Measurements from ENCODE around the gene COL24A1. TPM values are rescaled to one million over a fixed set of nuclear protein-coding genes. Genes with fewer than 3 reads are reported as not detected.
A peak's percentile ranks its signal among the peaks of the same experiment; 100 is the strongest.
"Not testable (repeated sequence)": the region's sequence is repeated elsewhere in the genome, so short reads cannot be mapped to it uniquely, and the experiment has no call there.

COL24A1 gene
- total RNA-seq, 8 experiments from 2014 or later, result 0.37 to 4.3 (median 0.86) TPM

DNA sequence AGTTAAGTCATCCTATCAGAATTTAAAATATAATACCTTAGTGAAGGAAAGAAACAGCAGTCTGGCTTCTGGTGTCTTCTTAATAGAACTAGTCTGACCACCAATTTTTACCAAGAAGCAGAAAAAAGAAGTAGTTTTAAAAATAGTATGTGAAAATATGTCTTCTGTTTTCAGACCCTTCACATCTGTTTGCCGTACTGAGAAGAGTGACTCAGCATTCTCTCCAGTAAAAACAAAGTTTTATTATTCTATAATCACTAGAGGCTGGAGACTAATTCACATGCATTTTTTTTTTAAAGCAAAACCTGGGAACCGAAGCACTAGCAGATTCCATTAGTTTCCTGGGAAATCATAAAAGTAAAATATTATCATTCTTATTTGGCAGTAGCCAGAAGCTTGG, 163.8 kb downstream of the COL24A1 start:
- ATAC-seq (replicated peaks in 6 of 8), result peak in 3 of 8 experiments; percentile 52 to 79 (median 72)
- WGBS, 10 experiments, result 0 to 76% (median 50%) methylated on average over 1 to 2 of the region's 2 CpGs; no CpG with 5 or more reads in 1 of the 10 experiments
- no peak overlapping the region for H3K27ac ChIP-seq
- peaks cover 0 to 4% of the 10 kb centered on the region in 2 donors for H3K4me1 ChIP-seq (replicated peaks in 1 of 2)
- H3K4me3 ChIP-seq, result no peak overlapping the region
- in situ Hi-C loops (cut with MboI; ENCODE audit: low pct_unique_long_range_greater_than_20kb in 2 of 9, low sequenced_read_pairs in 9 of 9, unreplicated experiment in 9 of 9), result no loop called here

DNA sequence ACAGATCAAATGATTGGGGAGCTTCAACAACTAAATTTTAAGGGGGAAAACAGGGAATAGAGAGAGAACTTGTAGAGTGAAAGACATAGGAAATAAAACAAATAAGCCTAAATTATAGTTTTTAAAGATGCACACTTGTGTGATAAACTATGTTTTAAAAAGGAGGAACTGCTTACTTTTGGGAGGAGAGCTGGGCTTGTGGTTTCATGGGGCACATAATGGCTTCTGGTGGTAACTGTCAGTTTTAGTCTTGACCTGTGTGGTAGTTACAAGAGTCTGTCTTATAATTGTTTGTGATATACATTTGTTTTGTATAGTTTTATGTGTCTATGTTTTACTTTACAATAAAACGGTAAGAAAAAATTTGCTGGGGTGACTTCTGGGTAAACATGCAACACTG, 165.3 kb downstream of the COL24A1 start:
- no peak overlapping the region for H3K4me3 ChIP-seq
- 80 to 100% (median 89%) methylated on average over 1 of the region's 1 CpG; no CpG with 5 or more reads in 1 of the 10 experiments for WGBS, 10 experiments
- H3K27ac ChIP-seq, result no peak overlapping the region
- peaks cover 0 to 4% of the 10 kb centered on the region in 2 donors for H3K4me1 ChIP-seq (replicated peaks in 1 of 2)
- no peak for ATAC-seq (replicated peaks in 6 of 8)
- in situ Hi-C loops (cut with MboI; ENCODE audit: low pct_unique_long_range_greater_than_20kb in 2 of 9, low sequenced_read_pairs in 9 of 9, unreplicated experiment in 9 of 9), result no loop called here

DNA sequence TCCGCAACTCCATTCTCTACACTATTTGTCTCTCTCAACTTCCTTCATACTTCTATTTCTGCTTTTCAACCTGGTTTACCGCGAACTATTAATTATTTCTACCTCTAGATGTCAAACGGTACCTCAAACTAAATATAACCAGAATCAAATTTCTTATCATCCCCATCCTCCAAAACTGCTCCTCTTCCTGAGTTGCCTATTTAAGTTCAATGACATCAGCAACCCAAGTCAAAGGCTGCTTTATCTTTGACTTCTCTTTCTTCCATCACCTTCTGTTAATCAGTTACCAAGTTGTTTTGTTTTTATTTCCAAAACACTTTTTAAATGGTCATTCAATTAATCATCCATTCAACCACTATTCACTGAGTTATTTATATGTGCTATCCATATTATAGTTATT, 171.9 kb downstream of the COL24A1 start:
- Histone ChIP-seq H3K4me3 (no peak overlapping the region), H3K4me1 (replicated peaks in 1 of 2) (no peaks in the 10 kb centered on the region), H3K27ac (no peak overlapping the region)
- ATAC-seq (replicated peaks in 6 of 8), result no peak
- 71 to 96% (median 89%) methylated on average over 1 to 4 of the region's 4 CpGs; no CpG with 5 or more reads in 1 of the 10 experiments for WGBS, 10 experiments
- in situ Hi-C loops (cut with MboI; ENCODE audit: low pct_unique_long_range_greater_than_20kb in 2 of 9, low sequenced_read_pairs in 9 of 9, unreplicated experiment in 9 of 9), result no loop called here

GRCh38 chr1:85983316-85983715, 173.3 kb downstream of the COL24A1 start:
- ATAC-seq (replicated peaks in 6 of 8), result no peak
- Histone ChIP-seq H3K27ac (no peak overlapping the region), H3K4me1 (replicated peaks in 1 of 2) (no peaks in the 10 kb centered on the region), H3K4me3 (no peak overlapping the region)
- in situ Hi-C loops (cut with MboI; ENCODE audit: low pct_unique_long_range_greater_than_20kb in 2 of 9, low sequenced_read_pairs in 9 of 9, unreplicated experiment in 9 of 9), result no loop called here
- 0 to 100% (median 37%) methylated on average over 1 of the region's 1 CpG; no CpG with 5 or more reads in 2 of the 10 experiments for WGBS, 10 experiments

DNA sequence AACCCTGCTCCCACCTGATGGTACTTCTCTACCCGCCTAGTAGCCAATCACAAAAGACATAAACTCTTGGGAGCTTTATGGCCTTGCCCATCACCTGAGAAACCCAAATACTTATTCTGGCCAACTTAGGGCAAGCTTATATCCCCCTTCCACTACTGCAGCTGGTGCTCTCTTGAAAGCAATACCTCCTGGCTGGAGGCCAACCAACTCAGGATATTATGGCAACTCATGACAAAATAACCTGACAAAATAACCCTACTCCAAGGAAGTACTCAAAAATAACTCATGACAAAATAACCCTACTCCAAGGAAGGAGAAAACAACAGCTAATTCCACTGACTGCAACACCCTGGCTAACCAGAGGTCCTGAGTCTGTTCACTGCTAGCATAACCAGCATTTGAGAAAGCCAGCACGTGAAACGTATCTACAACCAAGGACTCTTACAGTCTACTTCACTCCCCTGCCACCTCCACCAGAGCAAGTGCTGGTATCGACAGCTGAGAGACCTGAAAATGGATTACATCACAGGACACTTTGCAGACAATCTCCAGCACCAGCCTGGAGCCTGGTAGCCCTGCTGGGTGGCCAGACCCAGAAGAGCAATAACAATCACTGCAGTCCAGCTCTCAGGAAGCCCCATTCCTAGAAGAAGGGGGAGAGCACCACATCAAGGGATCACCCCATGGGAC, 179.9 kb downstream of the COL24A1 start:
- Histone ChIP-seq H3K4me3 (no peak overlapping the region), H3K4me1 (replicated peaks in 1 of 2) (no peaks in the 10 kb centered on the region), H3K27ac (no peak overlapping the region)
- 63 to 100% (median 96%) methylated on average over 1 to 4 of the region's 4 CpGs; no CpG with 5 or more reads in 3 of the 10 experiments for WGBS, 10 experiments
- ATAC-seq (replicated peaks in 6 of 8), result no peak
- in situ Hi-C loops (cut with MboI; ENCODE audit: low pct_unique_long_range_greater_than_20kb in 2 of 9, low sequenced_read_pairs in 9 of 9, unreplicated experiment in 9 of 9), result no loop called here

DNA sequence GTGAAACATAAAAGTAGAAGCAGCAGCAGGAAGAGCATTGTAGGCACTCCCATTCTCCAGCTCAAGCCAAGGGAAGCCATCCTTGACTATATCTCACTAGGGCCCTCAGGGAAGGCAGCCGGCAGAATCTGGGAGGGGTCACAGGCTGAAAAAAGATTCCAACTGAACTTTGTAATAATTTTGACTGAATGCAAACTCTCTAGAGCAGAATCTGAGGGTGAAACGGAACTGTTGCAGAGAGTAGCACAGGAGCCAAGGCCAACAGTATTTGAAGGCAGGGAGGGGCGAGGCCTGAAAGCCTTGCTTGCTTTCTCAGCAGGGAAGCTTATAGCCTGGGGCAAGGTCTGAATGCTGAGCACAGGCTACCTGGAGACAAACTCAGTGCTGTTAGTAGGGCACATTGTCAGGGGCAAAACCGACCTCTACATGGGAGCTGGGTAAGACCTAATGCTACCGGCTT, 180.6 kb downstream of the COL24A1 start:
- WGBS, 10 experiments, result 40 to 100% (median 82%) methylated on average over 1 to 5 of the region's 5 CpGs; no CpG with 5 or more reads in 3 of the 10 experiments
- peak in 3 of 8 experiments; percentile 61 to 96 (median 93) for ATAC-seq (replicated peaks in 6 of 8)
- Histone ChIP-seq H3K4me1 (replicated peaks in 1 of 2) (no peaks in the 10 kb centered on the region), H3K27ac (no peak overlapping the region), H3K4me3 (no peak overlapping the region)
- in situ Hi-C loops (cut with MboI; ENCODE audit: low pct_unique_long_range_greater_than_20kb in 2 of 9, low sequenced_read_pairs in 9 of 9, unreplicated experiment in 9 of 9), result no loop called here

GRCh38 chr1:85962457-85962856, 194.1 kb downstream of the COL24A1 start:
- ATAC-seq (replicated peaks in 6 of 8), result no peak
- Histone ChIP-seq H3K4me1 (replicated peaks in 1 of 2) (no peaks in the 10 kb centered on the region), H3K4me3 (no peak overlapping the region), H3K27ac (no peak overlapping the region)
- WGBS, 10 experiments, result 83 to 100% (median 97%) methylated on average over 1 to 2 of the region's 2 CpGs; no CpG with 5 or more reads in 1 of the 10 experiments
- in situ Hi-C loops (cut with MboI; ENCODE audit: low pct_unique_long_range_greater_than_20kb in 2 of 9, low sequenced_read_pairs in 9 of 9, unreplicated experiment in 9 of 9), result no loop called here

DNA sequence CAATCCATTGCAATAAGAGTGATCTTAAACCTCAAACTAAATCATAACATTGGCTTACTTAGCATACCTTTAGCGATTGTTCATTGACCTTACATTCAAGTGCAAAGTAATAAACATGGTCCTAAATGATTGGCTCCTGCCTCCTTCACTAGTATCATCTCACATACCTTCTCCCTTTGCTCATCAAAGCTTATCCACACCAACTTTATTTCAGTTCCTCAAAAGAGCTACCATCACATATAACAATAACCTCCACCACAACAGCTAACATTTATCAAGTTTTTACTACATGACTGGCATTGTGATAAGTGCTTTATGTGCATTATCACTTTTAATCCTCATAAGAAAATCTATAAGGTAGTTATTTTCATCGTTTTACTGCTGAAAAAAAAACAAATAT, 198.8 kb downstream of the COL24A1 start:
- WGBS, 10 experiments, result 50 to 85% (median 74%) methylated on average over 1 to 2 of the region's 2 CpGs
- no peak overlapping the region for H3K27ac ChIP-seq
- in situ Hi-C loops (cut with MboI; ENCODE audit: low pct_unique_long_range_greater_than_20kb in 2 of 9, low sequenced_read_pairs in 9 of 9, unreplicated experiment in 9 of 9), result no loop called here

GRCh38 chr1:85955218-85955617, 201.4 kb downstream of the COL24A1 start:
- H3K4me3 ChIP-seq; in situ Hi-C loops (cut with MboI; ENCODE audit: low pct_unique_long_range_greater_than_20kb in 2 of 9, low sequenced_read_pairs in 9 of 9, unreplicated experiment in 9 of 9); ATAC-seq (replicated peaks in 6 of 8); H3K27ac ChIP-seq; H3K4me1 ChIP-seq (replicated peaks in 1 of 2): not testable (repeated sequence)
- 86 to 100% (median 91%) methylated on average over 1 to 7 of the region's 7 CpGs; no CpG with 5 or more reads in 1 of the 10 experiments for WGBS, 10 experiments

More for the DNA sequence above, 198.8 kb downstream of the COL24A1 start:
- no peak for ATAC-seq (replicated peaks in 6 of 8)
- Histone ChIP-seq H3K4me3 (no peak overlapping the region), H3K4me1 (replicated peaks in 1 of 2) (no peaks in the 10 kb centered on the region)

DNA sequence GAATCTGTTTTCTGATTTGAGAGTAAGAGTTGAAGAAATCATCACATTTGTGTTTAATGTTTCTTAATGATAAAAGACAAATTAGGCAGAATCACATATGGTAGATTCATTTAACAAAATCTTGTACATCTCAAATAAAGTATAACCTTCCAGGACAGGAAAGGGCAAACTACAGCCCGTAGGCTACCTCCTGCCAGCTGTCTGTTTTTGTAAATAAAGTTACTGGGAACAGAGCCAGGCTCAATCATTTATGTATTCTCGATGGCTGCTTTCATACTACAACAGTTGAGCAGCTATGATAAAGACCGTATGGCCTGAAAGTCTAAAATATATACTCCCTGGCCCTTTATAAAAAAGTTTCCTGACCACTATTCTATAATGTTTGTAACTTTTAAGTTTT, 204.1 kb downstream of the COL24A1 start:
- H3K4me3 ChIP-seq, result no peak overlapping the region
- H3K4me1 ChIP-seq (replicated peaks in 1 of 2), result no peaks in the 10 kb centered on the region
- 0 to 78% (median 52%) methylated on average over 2 to 3 of the region's 3 CpGs; no CpG with 5 or more reads in 1 of the 10 experiments for WGBS, 10 experiments
- no peak overlapping the region for H3K27ac ChIP-seq
- in situ Hi-C loops (cut with MboI; ENCODE audit: low pct_unique_long_range_greater_than_20kb in 2 of 9, low sequenced_read_pairs in 9 of 9, unreplicated experiment in 9 of 9), result no loop called here
- ATAC-seq (replicated peaks in 6 of 8), result peak in 4 of 8 experiments; percentile 30 to 90 (median 66)

GRCh38 chr1:85947186-85947585, 209.4 kb downstream of the COL24A1 start:
- no peak for ATAC-seq (replicated peaks in 6 of 8)
- Histone ChIP-seq H3K4me3 (no peak overlapping the region), H3K4me1 (replicated peaks in 1 of 2) (no peaks in the 10 kb centered on the region), H3K27ac (no peak overlapping the region)
- WGBS, 10 experiments, result 50 to 100% (median 89%) methylated on average over 1 to 2 of the region's 2 CpGs
- in situ Hi-C loops (cut with MboI; ENCODE audit: low pct_unique_long_range_greater_than_20kb in 2 of 9, low sequenced_read_pairs in 9 of 9, unreplicated experiment in 9 of 9), result no loop called here

- H3K27ac ChIP-seq, result no peak overlapping the region
- in situ Hi-C loops (cut with MboI; ENCODE audit: low pct_unique_long_range_greater_than_20kb in 2 of 9, low sequenced_read_pairs in 9 of 9, unreplicated experiment in 9 of 9), result no loop called here
- peak in 4 of 8 experiments; percentile 41 to 67 (median 56) for ATAC-seq (replicated peaks in 6 of 8)
- H3K4me3 ChIP-seq, result no peak overlapping the region
- no peaks in the 10 kb centered on the region for H3K4me1 ChIP-seq (replicated peaks in 1 of 2)
- WGBS, 10 experiments, result 29 to 83% (median 76%) methylated on average over 1 of the region's 1 CpG; no CpG with 5 or more reads in 4 of the 10 experiments
These were observed 212.6 kb downstream of the COL24A1 start for GRCh38 chr1:85943945-85944344.

- H3K27ac ChIP-seq, result no peak overlapping the region
- in situ Hi-C loops (cut with MboI; ENCODE audit: low pct_unique_long_range_greater_than_20kb in 2 of 9, low sequenced_read_pairs in 9 of 9, unreplicated experiment in 9 of 9), result no loop called here
- ATAC-seq (replicated peaks in 6 of 8), result no peak
- WGBS, 10 experiments, result 53 to 94% (median 76%) methylated on average over 2 to 4 of the region's 4 CpGs; no CpG with 5 or more reads in 1 of the 10 experiments
- no peaks in the 10 kb centered on the region for H3K4me1 ChIP-seq (replicated peaks in 1 of 2)
- H3K4me3 ChIP-seq, result no peak overlapping the region
These were observed 213.0 kb downstream of the COL24A1 start for GRCh38 chr1:85943526-85943925.
